CD14-positive monocyte (primary cell): ENCODE results near the gene CTNNA2. TPM values are rescaled to one million over a fixed set of nuclear protein-coding genes. Genes with fewer than 3 reads are reported as not detected.

ENCODE experiments used
- DNase-seq, 3 donors: peaks; one replicate each; pipeline ENCODE4 v3.0.0-alpha.2; 2011 to 2022
- H2AFZ ChIP-seq: 2 replicates; pipeline ENCODE4 v1.6.0; 2012; ENCODE audit warnings: mild to moderate bottlenecking, low read depth, low read length, inconsistent platforms; ENCODE audit not compliant: insufficient read depth, poor library complexity, severe bottlenecking
- H3K27ac ChIP-seq, 2 donors: 1 replicate in 1 of 2; 2 replicates in 1 of 2; pipeline ENCODE4 v1.5.1; 2012 to 2013; ENCODE audit warnings: low read length in 2 of 2, control low read depth in 1 of 2, inconsistent platforms in 1 of 2, low read depth in 1 of 2, mild to moderate bottlenecking in 1 of 2
- H3K27me3 ChIP-seq, 2 donors: one replicate each; pipeline versions ENCODE4 v1.6.0 to v1.6.1; 2011 to 2013; ENCODE audit warnings: low read length in 2 of 2; ENCODE audit not compliant: control insufficient read depth in 2 of 2, insufficient read depth in 2 of 2
- H3K36me3 ChIP-seq, 2 donors: replicated peaks in 1 of 2; 1 replicate in 1 of 2; 2 replicates in 1 of 2; pipeline versions ENCODE4 v1.5.1 to v1.6.1; 2012 to 2013; ENCODE audit warnings: low read length in 2 of 2, control low read depth in 1 of 2, inconsistent platforms in 1 of 2, mild to moderate bottlenecking in 1 of 2; ENCODE audit not compliant: insufficient read depth in 2 of 2, control insufficient read depth in 1 of 2
- H3K4me1 ChIP-seq, 2 donors: 1 replicate in 1 of 2; 2 replicates in 1 of 2; pipeline versions ENCODE4 v1.5.1 to v1.6.1; 2012 to 2013; ENCODE audit warnings: low read length in 2 of 2, control low read depth in 1 of 2, inconsistent platforms in 1 of 2, mild to moderate bottlenecking in 1 of 2, moderate library complexity in 1 of 2; ENCODE audit not compliant: insufficient read depth in 2 of 2, control insufficient read depth in 1 of 2
- H3K4me2 ChIP-seq: replicated peaks from 2 replicates; pipeline ENCODE3; 2012; ENCODE audit warnings: low read length, moderate library complexity, mild to moderate bottlenecking; ENCODE audit not compliant: poor library complexity, severe bottlenecking; ENCODE audit errors: extremely low read depth
- H3K4me3 ChIP-seq, 3 experiments: fragments of 200-600 bp in 1 of 3; sonication (generic) in 1 of 3; replicated peaks in 1 of 3; 1 replicate in 2 of 3; 2 replicates in 1 of 3; pipeline ENCODE4 v1.5.1; 2011 to 2013; ENCODE audit warnings: low read length in 3 of 3, mild to moderate bottlenecking in 3 of 3, control low read depth in 2 of 3, low read depth in 2 of 3, inconsistent platforms in 1 of 3, moderate library complexity in 1 of 3
- H3K79me2 ChIP-seq: 2 replicates; pipeline ENCODE4 v1.6.0; 2012; ENCODE audit warnings: mild to moderate bottlenecking, control low read depth, inconsistent platforms, low read length, moderate library complexity; ENCODE audit not compliant: insufficient read depth
- H3K9ac ChIP-seq: 2 replicates; pipeline ENCODE4 v1.6.0; 2017; ENCODE audit warnings: low read length, mild to moderate bottlenecking; ENCODE audit not compliant: insufficient read depth, poor library complexity, severe bottlenecking
- H3K9me3 ChIP-seq, 2 donors: replicated peaks in 1 of 2; 1 replicate in 1 of 2; 2 replicates in 1 of 2; pipeline versions ENCODE4 v1.5.1 to v1.6.1; 2012 to 2013; ENCODE audit warnings: low read length in 2 of 2, control low read depth in 1 of 2; ENCODE audit not compliant: control insufficient read depth in 1 of 2, insufficient read depth in 1 of 2
- H4K20me1 ChIP-seq: 2 replicates; pipeline ENCODE4 v1.6.0; 2012; ENCODE audit warnings: mild to moderate bottlenecking, low read length, control low read depth, moderate library complexity; ENCODE audit not compliant: insufficient read depth
- H3K27ac Mint-ChIP-seq, 7 donors: one replicate each; pipeline ENCODE4 v1.8.0; 2020; ENCODE audit warnings: mild to moderate bottlenecking in 7 of 7, mixed read lengths in 7 of 7, moderate library complexity in 6 of 7, inconsistent platforms in 2 of 7
- H3K27me3 Mint-ChIP-seq, 3 donors: one replicate each; pipeline ENCODE4 v1.8.0; 2021 to 2022; ENCODE audit warnings: low read depth in 3 of 3, mild to moderate bottlenecking in 3 of 3, mixed read lengths in 3 of 3, moderate library complexity in 3 of 3, inconsistent platforms in 1 of 3
- H3K36me3 Mint-ChIP-seq, 2 donors: one replicate each; pipeline ENCODE4 v1.8.0; 2020; ENCODE audit warnings: mixed read lengths in 2 of 2, inconsistent platforms in 1 of 2, mild to moderate bottlenecking in 1 of 2
- H3K4me1 Mint-ChIP-seq: one replicate; pipeline ENCODE4 v1.8.0; 2020; ENCODE audit warnings: mild to moderate bottlenecking, mixed read lengths
- H3K4me3 Mint-ChIP-seq, 2 donors: one replicate each; pipeline ENCODE4 v1.8.0; 2020; ENCODE audit warnings: mild to moderate bottlenecking in 2 of 2, mixed read lengths in 2 of 2, moderate library complexity in 1 of 2
- H3K9me3 Mint-ChIP-seq, 7 donors: one replicate each; pipeline ENCODE4 v1.8.0; 2020 to 2022; ENCODE audit warnings: mixed read lengths in 7 of 7, mild to moderate bottlenecking in 6 of 7, moderate library complexity in 6 of 7, inconsistent platforms in 2 of 7
- WGBS: methylation state at CpG from one replicate; pipeline ENCODE4 v1.1.5; 2013; ENCODE audit warnings: missing lambda C conversion rate; ENCODE audit not compliant: insufficient coverage; 5-methylcytosine and 5-hydroxymethylcytosine counted together
- intact Hi-C, 2 donors: fragments of 100-400 bp; cut with micrococcal nuclease; formaldehyde crosslinking; loops; one replicate each; pipeline versions ENCODE4 v1.15.0 to v1.15.1; 2023
- polyA plus RNA-seq, 3 donors: library from polyadenylated mRNA; depleted of rRNA in 1 of 3; unstranded in 2 of 3; stranded (reverse) in 1 of 3; fragments of 300-500 nt in 2 of 3; fragments of >200 nt in 1 of 3; fragmentation: Illumina TruSeq in 2 of 3; gene quantifications; 1 replicate in 2 of 3; 2 replicates in 1 of 3; pipeline ENCODE4 v1.2.3, GENCODE V29; 2012 to 2021
- TF ChIP-seq, protein P1 (sequence below): fragments of 200-600 bp; IDR thresholded peaks from one replicate; pipeline ENCODE4 v1.8.0; 2022; ENCODE audit warnings: antibody characterized with exemption, mild to moderate bottlenecking

CTNNA2 gene
- polyA plus RNA-seq, 3 donors = not detected

DNA sequence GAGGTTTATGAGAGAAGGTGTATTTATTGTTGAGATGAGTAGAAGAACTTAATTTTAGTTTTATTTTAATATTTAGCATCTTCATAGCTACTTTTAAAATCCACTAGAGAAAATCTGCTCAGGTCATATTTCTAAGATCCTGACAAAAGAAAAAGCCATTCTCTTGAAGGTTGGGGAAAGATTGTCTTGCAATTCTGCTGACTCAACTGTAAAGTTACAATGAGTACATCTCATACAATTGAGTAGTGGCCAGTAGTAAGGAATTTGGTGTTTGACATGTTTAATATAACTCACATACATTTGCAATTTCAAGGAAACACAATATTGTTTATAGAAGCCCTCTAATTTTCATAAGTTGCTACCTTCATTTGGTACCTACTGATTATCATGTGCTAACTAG lies 447.2 kb downstream of the CTNNA2 start:
- Mint-ChIP-seq H3K4me3 (no peak overlapping the region), H3K27me3 (peaks cover 0 to 3% (median 2%) of the 10 kb centered on the region in 3 donors), H3K9me3 (peaks cover 0 to 1% (median 0%) of the 10 kb centered on the region in 7 donors), H3K36me3 (no peaks in the 10 kb centered on the region), H3K4me1 (no peaks in the 10 kb centered on the region), H3K27ac (no peak overlapping the region)
- Histone ChIP-seq H3K4me3 (no peak overlapping the region), H3K9me3 (no peaks in the 10 kb centered on the region), H3K36me3 (no peaks in the 10 kb centered on the region), H3K4me2 (no peak overlapping the region), H3K4me1 (no peaks in the 10 kb centered on the region), H3K27me3 (no peaks in the 10 kb centered on the region), H4K20me1 (no peaks in the 10 kb centered on the region), H3K27ac (no peak overlapping the region), H3K9ac (no peak overlapping the region), H3K79me2 (no peaks in the 10 kb centered on the region), H2AFZ (no peak overlapping the region)
- no peak for DNase-seq
- TF ChIP-seq, protein P1, sequence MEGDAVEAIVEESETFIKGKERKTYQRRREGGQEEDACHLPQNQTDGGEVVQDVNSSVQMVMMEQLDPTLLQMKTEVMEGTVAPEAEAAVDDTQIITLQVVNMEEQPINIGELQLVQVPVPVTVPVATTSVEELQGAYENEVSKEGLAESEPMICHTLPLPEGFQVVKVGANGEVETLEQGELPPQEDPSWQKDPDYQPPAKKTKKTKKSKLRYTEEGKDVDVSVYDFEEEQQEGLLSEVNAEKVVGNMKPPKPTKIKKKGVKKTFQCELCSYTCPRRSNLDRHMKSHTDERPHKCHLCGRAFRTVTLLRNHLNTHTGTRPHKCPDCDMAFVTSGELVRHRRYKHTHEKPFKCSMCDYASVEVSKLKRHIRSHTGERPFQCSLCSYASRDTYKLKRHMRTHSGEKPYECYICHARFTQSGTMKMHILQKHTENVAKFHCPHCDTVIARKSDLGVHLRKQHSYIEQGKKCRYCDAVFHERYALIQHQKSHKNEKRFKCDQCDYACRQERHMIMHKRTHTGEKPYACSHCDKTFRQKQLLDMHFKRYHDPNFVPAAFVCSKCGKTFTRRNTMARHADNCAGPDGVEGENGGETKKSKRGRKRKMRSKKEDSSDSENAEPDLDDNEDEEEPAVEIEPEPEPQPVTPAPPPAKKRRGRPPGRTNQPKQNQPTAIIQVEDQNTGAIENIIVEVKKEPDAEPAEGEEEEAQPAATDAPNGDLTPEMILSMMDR = no peak
- intact Hi-C loops = no loop called here

DNA sequence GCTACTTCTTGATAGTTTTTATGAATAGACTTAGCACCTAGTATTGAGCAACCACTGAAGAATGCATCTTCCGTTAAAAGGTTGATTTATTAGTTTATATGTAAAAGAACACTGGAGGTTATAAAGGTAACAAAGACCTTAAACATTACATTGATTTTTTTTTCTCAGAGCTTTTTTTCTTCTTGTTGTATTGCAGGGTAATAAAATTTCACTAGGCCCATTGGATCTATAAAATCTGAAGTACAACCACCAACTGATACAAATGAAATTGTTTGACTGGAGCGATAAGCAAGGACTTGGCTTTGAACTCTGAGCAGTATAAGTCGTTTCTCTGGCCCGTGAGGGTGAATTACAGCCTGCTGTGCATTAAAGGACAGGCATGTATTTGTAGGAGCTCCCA lies 447.7 kb downstream of the CTNNA2 start:
- no peak overlapping the region for H2AFZ ChIP-seq
- no CpG with 5 or more reads among the region's 4 CpGs for WGBS
- H3K27ac ChIP-seq = no peak overlapping the region
- H3K27me3 ChIP-seq = no peaks in the 10 kb centered on the region
- H3K27ac Mint-ChIP-seq = no peak overlapping the region
- H3K27me3 Mint-ChIP-seq = peaks cover 0 to 3% (median 2%) of the 10 kb centered on the region in 3 donors
- H3K36me3 ChIP-seq = no peaks in the 10 kb centered on the region
- intact Hi-C loops = no loop called here
- H3K4me3 Mint-ChIP-seq = no peak overlapping the region
- DNase-seq = no peak
- peaks cover 0 to 1% (median 0%) of the 10 kb centered on the region in 7 donors for H3K9me3 Mint-ChIP-seq
- no peaks in the 10 kb centered on the region for H3K4me1 Mint-ChIP-seq
- H4K20me1 ChIP-seq = no peaks in the 10 kb centered on the region
- H3K79me2 ChIP-seq = no peaks in the 10 kb centered on the region
- no peaks in the 10 kb centered on the region for H3K9me3 ChIP-seq
- no peak overlapping the region for H3K4me3 ChIP-seq
- H3K4me2 ChIP-seq = no peak overlapping the region
- H3K9ac ChIP-seq = no peak overlapping the region
- H3K36me3 Mint-ChIP-seq = no peaks in the 10 kb centered on the region
- TF ChIP-seq, protein P1 = no peak
- no peaks in the 10 kb centered on the region for H3K4me1 ChIP-seq
